Mucosa of gallbladder (tissue), 1 donor: ENCODE measurements around the gene OR2A14. TPM values are rescaled to one million over a fixed set of nuclear protein-coding genes. Genes with fewer than 3 reads are reported as not detected.
"Not testable (repeated sequence)": the region's sequence is repeated elsewhere in the genome, so short reads cannot be mapped to it uniquely, and the experiment has no call there.

Source experiments
- DNase-seq: peaks from one replicate; pipeline ENCODE4 v3.0.0-alpha.2; 2020; ENCODE audit warnings: low spot score
- total RNA-seq: library from RNA; stranded (reverse); gene quantifications from one replicate; pipeline ENCODE4 v1.2.1, GENCODE V29; 2021
- donor health status: DM: no; HTN: no; CAD: no.

OR2A14 gene
- total RNA-seq, 1 donor from 2014 or later, result not detected

GRCh38 chr7:144148224-144148827 is 25.4 kb downstream of the OR2A14 start:
- no peak for DNase-seq

GRCh38 chr7:144158861-144159260 is 35.9 kb downstream of the OR2A14 start:
- no peak for DNase-seq

GRCh38 chr7:144164784-144165183 is 41.8 kb downstream of the OR2A14 start:
- no peak for DNase-seq

- DNase-seq, result not testable (repeated sequence)
These were observed 48.8 kb downstream of the OR2A14 start for GRCh38 chr7:144171594-144172350.

GRCh38 chr7:144174613-144175012 is 51.6 kb downstream of the OR2A14 start:
- no peak for DNase-seq

GRCh38 chr7:144178380-144179164 is 55.6 kb downstream of the OR2A14 start:
- not testable (repeated sequence) for DNase-seq

DNA sequence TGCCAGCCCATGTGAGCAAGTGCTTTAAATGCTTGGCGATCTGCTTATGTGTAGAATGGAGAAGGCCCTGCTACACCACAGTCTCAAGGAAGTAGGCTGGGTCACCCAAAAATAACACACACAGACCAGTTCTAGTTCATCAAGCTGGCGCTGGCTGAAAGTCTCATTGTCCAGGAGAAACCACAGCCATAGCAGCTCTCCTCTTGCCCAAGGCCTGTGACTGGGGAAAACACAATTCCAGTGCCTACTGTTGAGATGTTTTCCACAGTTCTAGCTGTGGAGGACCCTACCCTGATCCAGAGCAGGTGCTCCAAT is 56.1 kb downstream of the OR2A14 start:
- DNase-seq, result not testable (repeated sequence)

Other genes with a start within 250 kb of the OR2A14 start
- 64.5 TPM for gene TCAF1, start 221.0 kb upstream of the OR2A14 start, total RNA-seq
- not detected for gene OR2F2, start 187.9 kb upstream of the OR2A14 start, total RNA-seq
- gene OR2F1, start 168.3 kb upstream of the OR2A14 start, total RNA-seq, result not detected
- not detected for gene OR6B1, start 122.9 kb upstream of the OR2A14 start, total RNA-seq
- gene OR2A5, start 74.2 kb upstream of the OR2A14 start, total RNA-seq, result not detected
- not detected for gene OR2A25, start 53.4 kb upstream of the OR2A14 start, total RNA-seq
- gene OR2A12, start 36.9 kb upstream of the OR2A14 start, total RNA-seq, result not detected
- gene OR2A2, start 13.6 kb upstream of the OR2A14 start, total RNA-seq, result not detected
- gene CTAGE4, start 60.3 kb downstream of the OR2A14 start, total RNA-seq, result 7.5 TPM
- gene ARHGEF35, start 72.7 kb downstream of the OR2A14 start, total RNA-seq, result 10.5 TPM
- not detected for gene OR2A42, start 116.4 kb downstream of the OR2A14 start, total RNA-seq
- gene OR2A7, start 141.6 kb downstream of the OR2A14 start, total RNA-seq, result 4.8 TPM
- gene CTAGE8, start 146.1 kb downstream of the OR2A14 start, total RNA-seq, result 3.1 TPM
- gene OR2A1, start 189.2 kb downstream of the OR2A14 start, total RNA-seq, result not detected
- 45.8 TPM for gene ARHGEF5, start 232.2 kb downstream of the OR2A14 start, total RNA-seq